NCI-H510A treated with DMSO at 0.1 percent for 48 hours (cell line): ENCODE data around the gene TMEM17.

Source experiments
- DNase-seq: peaks from one replicate; lab custom pipeline; 2025; lab: John Stamatoyannopoulos, UW

Gene TMEM17

GRCh38 chr2:62511636-62512035, 5.6 kb upstream of the TMEM17 start:
- no peak for DNase-seq

- peak; percentile 89 for DNase-seq
Measured at GRCh38 chr2:62506421-62506750, 391 bp upstream of the TMEM17 start.

- DNase-seq, result no peak
Measured at GRCh38 chr2:62505109-62505749, 766 bp downstream of the TMEM17 start.

DNA sequence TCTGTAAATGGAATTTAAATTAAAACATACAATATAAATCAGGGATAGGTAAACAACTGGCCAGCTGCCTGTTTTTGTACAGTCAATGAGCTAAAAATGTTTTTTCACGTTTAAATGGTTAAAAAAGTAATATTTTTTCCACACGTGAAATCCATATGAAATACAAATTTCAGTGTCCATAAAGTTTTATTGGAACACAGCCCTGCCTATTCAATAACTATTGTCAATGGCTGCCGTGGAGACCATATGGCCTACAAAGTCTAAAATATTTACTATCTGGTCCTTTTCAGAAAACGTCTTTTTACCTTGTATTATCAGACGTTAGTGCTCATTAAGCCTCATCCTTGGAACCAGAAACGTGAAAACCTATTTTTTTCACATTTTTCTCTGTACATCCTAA, 1.3 kb downstream of the TMEM17 start:
- no peak for DNase-seq

GRCh38 chr2:62501794-62502500, 4.0 kb downstream of the TMEM17 start:
- peak; percentile 38 for DNase-seq

DNA sequence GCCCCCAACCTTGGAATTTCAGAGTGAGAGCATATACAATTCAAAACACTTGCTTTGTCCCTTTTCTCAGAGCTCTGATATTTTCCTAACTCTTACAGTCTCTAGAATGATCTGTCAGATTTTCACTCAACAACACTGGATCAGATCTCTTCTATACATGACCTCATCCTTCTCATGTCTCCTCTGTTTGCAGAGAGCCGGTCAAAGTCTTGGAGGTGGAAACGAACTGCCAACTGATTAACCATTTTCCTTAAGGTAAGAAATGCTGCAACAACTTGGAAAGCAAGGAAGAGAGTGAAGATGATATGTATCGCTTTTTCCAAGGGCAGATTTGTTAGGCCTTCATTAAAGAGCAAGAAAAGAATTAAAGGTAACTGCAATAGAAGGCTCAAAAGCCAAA, 4.9 kb downstream of the TMEM17 start:
- no peak for DNase-seq

DNA sequence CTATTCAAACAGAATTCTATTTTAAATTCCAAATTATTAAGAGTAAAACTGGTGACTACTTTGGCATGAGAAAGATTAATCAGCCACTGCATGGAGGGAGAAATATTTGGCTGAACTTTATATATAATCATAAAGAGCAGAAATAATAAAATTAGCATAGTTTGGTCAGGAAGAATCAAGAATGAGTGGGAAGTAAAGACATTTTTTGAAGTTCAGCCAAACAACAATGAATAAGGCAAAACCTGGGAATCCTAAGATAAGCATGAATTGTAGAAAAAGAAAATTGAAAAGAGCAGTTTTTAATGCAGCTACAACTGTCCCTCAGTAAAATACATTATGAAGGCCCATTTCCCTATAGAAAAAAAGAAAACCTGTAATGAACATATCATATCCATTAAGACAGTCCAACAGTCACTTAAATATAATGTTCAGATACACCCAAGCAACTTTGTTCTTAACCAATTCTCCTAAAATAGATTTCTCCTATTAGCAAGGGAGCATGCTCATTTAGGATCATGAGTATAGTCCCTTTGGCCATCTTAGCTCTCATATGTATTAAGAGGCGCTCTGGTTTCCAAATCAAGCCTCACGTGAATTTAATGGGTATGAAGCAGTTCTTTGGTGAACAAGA, 6.5 kb downstream of the TMEM17 start:
- no peak for DNase-seq

DNA sequence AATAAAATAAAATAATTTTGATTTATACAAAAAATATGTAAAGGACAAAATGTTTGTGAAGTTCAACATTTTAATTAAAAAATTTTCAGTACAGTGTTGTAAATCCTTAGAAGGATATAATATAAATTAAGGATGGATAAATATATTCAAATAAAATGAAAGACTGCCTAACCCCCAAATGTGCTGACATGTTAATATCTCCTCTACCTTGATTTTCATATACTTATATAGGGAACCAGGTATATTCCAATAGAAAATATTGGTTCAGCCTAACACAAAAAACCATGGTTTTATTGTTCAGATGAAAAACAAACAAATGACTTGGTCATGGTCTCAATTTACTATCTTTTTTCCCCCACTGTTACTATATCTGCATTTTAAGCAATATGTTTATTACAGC, 7.3 kb downstream of the TMEM17 start:
- no peak for DNase-seq

DNA sequence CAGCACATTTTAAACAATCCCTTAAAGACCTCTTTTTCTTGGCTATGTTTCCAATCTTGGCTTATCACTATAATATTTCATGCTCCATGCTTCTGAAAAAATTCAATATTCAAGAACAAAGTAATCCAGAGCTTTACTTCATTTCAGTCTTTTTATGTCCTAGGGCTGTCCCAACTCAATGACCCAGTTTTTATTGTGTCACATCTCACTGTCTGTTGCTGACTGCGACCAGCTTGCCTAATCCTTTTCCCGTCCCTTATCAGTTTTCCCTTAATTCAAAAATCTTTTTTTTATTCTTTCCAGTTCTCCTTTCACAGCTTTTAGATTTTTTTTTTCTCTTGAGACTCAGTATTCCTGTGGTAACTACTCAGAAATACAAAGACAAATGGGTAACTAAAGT, 10.2 kb downstream of the TMEM17 start:
- DNase-seq, result no peak

GRCh38 chr2:62492048-62492447, 13.9 kb downstream of the TMEM17 start:
- no peak for DNase-seq

DNA sequence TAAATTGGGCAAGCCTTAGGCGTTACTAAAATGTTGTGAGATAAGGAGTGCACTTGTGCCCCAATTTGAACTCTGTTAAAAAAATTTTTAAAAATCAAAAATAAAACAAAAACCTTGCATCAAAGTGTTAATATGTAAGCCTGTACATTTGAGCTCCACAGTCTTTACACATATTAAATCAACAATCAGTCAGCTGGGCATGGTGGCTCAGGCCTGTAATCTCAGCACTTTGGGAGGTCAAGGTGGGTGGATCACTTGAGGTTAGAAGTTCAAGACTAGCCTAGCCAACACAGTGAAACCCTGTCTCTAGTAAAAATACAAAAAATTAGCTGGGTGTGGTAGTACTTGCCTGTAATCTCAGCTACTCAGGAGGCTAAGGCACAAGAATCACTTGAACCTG, 16.3 kb downstream of the TMEM17 start:
- no peak for DNase-seq

DNA sequence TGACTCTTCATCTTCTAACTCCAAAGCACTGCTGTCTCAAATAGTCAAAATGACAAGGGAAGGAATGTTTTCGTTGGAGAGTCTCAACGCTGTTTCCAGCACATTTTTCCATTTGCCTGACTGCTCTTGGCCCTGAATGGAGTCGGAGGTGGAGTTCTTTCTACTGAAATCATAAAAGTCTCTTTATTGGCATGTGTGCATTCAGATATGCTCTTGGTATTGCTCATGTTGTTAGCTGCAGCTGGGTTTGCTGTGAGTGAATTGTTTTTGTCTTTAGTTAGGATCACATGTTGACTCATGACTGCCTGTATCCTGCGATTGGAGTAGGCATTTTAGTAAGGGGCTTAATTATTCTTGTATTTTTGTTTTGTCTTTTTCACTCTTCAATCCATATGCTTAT, 16.8 kb downstream of the TMEM17 start:
- no peak for DNase-seq

DNA sequence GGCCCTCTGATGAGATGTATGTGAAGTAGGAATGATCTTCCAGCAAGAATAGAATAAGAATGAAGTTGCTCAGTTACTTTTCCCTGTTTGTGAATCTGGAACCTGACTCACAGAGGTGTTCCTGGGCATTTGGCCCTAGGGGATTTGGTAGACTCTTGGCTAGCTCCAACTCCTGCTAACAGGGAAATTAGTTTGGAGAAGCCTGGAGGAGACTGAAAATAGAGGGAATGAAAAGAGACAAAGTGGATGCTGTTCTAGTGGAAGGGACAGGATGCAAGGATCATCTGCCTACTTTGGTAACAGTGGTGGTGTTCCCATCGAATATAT, 19.6 kb downstream of the TMEM17 start:
- DNase-seq, result no peak

GRCh38 chr2:62485761-62486438, 20.1 kb downstream of the TMEM17 start:
- no peak for DNase-seq

- no peak for DNase-seq
Measured at GRCh38 chr2:62482558-62483352, 23.2 kb downstream of the TMEM17 start.

DNA sequence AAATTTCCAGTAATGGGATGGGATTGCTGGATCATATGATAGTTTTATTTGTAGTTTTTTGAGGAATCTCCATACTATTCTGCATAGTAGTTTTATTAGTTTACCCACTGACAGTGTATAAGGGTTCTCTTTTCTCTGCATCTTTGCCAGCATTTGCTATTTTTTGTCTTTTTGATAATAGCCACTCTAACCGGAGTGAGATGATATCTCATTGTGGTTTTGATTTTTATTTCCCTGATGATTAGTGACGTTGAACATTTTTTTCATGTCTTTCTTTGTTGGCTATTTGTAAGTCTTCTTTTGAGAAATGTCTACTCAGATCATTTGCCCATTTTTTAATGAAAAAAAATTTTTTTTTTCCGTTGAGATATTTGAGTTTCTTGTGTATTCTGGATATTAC, 26.1 kb downstream of the TMEM17 start:
- DNase-seq, result no peak

DNA sequence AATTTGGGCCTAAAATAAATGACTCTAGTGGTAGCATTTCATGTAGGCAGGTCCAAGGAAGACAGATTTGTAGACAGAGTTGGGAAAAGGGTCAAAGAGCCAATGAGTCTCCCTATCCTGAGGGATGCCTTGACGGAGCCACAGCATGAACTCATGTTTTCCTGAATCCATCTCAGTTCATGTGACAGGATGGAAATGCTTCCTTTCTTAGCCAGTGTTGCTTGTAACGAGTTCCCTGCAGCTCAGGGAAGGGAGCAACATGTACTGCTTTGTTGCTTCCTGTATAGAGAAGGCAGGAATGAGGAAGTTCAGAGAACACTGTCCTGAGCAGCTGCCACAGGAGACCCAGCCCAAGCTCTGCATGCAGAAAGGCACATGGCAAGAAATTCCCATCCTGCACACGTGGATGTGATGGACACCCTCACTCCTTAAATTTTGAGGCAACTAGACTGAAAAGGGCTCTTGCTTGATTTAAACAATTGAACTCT, 27.9 kb downstream of the TMEM17 start:
- no peak for DNase-seq

DNA sequence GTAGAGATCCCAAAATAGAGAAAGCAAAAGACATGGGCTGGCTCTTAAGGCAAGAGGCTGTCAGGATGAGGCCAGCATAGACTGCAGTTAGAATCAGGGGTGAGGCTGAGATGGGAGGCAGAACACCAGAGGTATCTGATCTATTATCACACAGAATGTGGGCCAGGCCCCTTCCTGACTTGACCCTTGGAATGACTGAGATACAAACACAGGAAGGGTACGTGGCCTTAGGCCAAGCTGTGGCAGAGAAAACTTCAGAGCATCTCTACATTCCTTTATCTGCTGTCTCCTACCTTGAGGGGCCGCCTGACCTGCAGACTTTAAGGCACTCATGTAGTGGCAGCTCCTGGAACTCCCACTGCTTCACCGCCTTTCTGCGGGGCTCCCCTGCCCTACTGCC, 28.4 kb downstream of the TMEM17 start:
- no peak for DNase-seq

DNA sequence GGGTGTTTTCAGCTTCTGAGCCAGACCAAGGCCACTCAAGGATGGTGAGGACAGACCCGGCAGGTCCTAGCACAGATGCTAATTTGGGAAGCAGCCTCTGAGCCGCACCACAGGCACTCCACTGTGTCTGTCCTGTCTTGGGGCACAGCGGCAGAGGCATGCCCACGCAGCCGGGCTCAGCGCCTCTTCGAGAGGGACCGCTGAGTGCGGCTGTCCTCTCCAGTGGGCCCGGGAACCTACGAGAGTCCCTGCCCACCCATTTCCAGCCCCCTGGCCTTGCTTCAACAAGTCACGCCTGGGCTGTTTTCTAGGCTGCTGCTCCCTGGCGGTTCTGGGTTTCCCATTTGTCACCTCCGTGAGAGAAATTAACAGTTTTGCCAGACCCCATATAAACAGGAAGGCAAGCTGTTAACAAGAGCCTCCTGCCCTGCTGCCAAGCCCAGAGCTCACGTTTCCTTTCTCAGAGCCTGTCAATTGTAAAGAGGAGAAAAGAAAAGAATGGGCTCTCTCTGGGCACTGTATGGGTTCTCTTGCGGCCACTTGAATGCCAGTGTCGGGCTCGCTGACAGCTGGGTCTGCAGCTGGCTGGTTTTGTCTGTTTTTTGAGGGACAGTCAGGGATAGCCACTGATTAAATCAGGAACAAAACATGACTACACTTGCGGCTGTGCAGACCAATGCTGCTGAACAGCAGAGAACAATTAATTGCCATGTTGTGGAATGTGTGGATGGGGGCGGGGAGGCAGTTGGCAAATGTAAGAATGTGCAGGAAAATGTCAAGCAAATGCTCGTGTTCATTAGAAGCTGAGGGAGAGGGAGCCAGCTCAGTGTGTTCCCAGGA, 30.6 kb downstream of the TMEM17 start:
- no peak for DNase-seq

GRCh38 chr2:62474176-62474575, 31.8 kb downstream of the TMEM17 start:
- no peak for DNase-seq

- no peak for DNase-seq
Measured at GRCh38 chr2:62473246-62473827, 32.7 kb downstream of the TMEM17 start.
